ENCODE data around the gene MFSD1.

Gene MFSD1

GRCh38 chr3:158819282-158819681 lies 17.4 kb downstream of the MFSD1 start:
- DNase-seq, result no peak

GRCh38 chr3:158820521-158820920 lies 18.7 kb downstream of the MFSD1 start:
- no peak for DNase-seq

GRCh38 chr3:158821847-158822246 lies 20.0 kb downstream of the MFSD1 start:
- no peak for DNase-seq

- DNase-seq, result no peak
Observed at GRCh38 chr3:158823426-158823825, 21.6 kb downstream of the MFSD1 start.

- DNase-seq, result no peak
Observed at GRCh38 chr3:158827773-158828172, 25.9 kb downstream of the MFSD1 start.

- no peak for DNase-seq
Observed at GRCh38 chr3:158830391-158830790, 28.5 kb downstream of the MFSD1 start.

GRCh38 chr3:158831861-158832260 lies 30.0 kb downstream of the MFSD1 start:
- DNase-seq, result no peak

GRCh38 chr3:158835631-158836030 lies 33.8 kb downstream of the MFSD1 start:
- no peak for DNase-seq

DNA sequence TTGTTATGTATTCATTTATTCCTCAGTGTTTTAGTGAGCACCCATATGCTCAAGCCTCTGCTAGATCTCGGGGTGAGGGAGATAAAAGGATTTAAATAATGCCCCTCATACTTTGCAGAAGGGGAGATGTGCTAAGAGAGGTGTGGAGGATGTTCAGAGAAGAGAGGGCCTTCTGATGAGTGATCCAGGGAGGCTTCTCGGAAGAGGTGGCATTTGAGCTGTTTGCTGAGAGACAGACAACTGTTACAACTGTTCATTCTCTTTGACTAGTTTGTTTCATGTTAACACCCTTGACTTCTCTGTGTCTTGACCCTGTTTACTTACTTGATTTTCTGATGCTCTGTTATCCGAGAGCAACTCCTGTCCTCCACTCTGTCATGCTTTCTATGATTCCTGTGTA lies 34.5 kb downstream of the MFSD1 start:
- DNase-seq, result no peak

- DNase-seq, result no peak
Observed at GRCh38 chr3:158837240-158837639, 35.4 kb downstream of the MFSD1 start.

DNA sequence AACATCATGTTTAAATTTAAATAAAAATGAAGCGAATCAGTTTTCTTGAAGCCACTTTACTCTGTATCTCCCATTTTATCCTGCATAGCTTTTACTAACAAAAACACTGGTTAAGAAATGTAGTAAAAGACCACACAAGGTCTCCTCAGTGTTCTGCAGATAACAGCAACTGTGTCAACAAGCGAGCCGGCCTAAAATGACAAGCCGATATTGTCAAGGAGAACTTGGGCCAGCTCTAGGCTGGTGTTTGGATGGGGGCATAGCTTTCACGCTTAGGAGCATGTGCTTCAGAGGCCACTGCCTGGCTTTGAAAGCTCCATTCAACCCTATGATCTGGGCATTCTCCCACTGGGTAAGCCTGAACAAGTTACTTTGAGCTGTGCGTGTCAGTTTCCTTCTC lies 38.1 kb downstream of the MFSD1 start:
- DNase-seq, result no peak

DNA sequence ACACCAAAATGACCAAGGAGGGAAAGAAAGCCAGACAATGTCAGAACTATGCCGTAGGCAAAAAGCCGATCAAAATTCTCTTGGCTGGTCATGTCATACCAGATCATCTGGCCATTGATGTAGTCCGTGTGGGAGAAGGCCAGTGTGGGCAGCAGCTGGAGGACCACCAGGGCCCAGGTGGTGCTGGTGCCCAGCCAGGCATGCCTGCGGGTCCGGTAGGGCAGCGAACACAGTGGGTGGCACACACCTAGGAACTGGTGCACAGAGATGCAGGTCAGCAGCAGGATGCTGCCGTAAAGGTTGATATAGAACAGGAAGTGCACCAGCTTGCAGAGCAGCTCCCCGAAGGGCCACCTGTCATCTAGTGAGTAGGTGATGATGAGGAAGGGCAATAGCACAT lies 39.5 kb downstream of the MFSD1 start:
- DNase-seq, result no peak

DNA sequence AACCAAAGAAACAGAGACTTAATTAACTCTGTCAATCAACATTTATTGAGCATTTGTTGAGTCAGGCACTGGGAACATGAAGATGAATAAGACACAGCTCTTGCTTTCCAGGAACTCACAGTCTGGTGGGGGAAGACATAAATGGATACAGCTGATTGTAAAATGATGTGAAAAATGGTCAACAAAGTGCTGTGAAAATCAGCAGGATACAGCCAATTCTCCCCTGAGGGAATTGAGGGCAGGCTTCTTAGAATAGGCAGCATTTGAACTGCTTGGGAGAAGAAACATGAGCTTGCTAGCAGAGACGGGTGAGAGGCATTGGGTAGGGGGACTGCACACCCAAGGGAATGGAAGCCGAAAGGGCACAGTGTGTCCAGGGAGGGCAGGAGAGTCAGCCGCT lies 41.1 kb downstream of the MFSD1 start:
- DNase-seq, result no peak

GRCh38 chr3:158845765-158846350 lies 44.0 kb downstream of the MFSD1 start:
- peak in 3 of 5 experiments; percentile 9 to 52 (median 9) for DNase-seq

- DNase-seq, result peak in 1 of 5 experiments; percentile 42
Observed at GRCh38 chr3:158846803-158847451, 45.1 kb downstream of the MFSD1 start.

GRCh38 chr3:158847452-158847821 lies 45.6 kb downstream of the MFSD1 start:
- DNase-seq, result no peak

- DNase-seq, result no peak
Observed at GRCh38 chr3:158847885-158848284, 46.0 kb downstream of the MFSD1 start.

DNA sequence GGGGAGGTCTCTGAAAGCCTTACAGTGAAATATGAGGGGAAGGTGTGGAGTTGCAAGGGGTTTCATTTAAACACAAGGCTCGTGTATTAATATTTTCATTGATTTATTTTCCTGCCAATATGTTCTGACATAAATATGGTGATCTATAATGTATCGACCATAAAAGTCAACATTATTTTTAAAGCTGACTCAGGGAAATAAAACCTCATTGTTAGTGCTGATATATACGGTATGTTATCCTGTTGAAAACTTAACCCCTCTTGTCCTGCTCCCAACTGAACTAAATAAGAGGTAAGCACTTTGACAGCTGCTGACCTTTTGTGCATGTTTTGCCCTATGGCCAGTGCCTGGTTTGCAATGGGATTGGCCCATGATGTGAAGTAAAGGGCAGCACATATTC lies 47.9 kb downstream of the MFSD1 start:
- DNase-seq, result no peak

DNA sequence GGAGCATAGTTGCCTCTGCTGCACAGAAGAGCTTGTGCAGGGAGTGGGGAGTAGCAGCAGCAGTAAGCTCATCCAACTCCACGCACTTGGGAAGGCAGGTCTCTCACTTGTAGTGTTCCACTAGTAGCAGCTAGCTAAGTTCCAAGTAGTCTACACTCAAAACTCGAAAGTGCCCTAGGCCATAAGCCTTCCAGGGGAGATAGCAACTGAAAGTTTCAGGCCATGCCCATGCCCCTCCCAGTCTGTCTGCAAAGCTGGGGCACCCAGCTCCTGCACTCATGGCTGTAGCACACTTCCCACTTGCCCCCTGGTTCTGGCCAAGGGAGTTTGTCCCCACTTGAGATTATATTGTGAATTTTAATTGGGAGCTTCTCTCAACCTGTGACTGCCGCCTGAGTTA lies 57.5 kb downstream of the MFSD1 start:
- DNase-seq, result no peak

DNA sequence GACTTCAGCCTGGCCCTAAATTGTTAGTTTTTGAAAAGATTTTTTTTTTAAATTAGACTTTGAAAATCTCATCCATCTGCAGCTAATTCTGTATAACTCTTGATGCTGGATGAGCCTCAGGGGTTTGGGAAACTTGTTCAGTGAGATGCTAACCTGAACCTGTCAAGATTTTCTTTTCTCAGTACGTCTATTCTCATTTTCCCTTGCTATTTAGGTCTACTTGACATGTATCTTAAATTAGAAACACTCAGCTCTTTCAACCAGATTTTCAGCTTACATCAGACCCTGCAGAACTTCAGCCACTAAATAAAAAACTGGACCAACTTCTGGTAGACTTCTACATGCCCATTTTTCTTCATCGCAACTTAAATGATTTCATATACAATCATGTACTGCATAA lies 61.4 kb downstream of the MFSD1 start:
- DNase-seq, result no peak

GRCh38 chr3:158864492-158864891 lies 62.6 kb downstream of the MFSD1 start:
- no peak for DNase-seq

GRCh38 chr3:158875700-158876099 lies 73.8 kb downstream of the MFSD1 start:
- no peak for DNase-seq
